Upper lobe of left lung (tissue), 4 donors: ENCODE measurements around the gene TUBB4B.

Source experiments
- POLR2A ChIP-seq, 4 donors: fragments of 450-650 bp; IDR thresholded peaks; one replicate each; pipeline ENCODE4 v1.5.1; 2016 to 2017; ENCODE audit warnings: antibody characterized with exemption in 4 of 4, mild to moderate bottlenecking in 2 of 4
- POLR2AphosphoS5 ChIP-seq, 2 donors: sonication (generic); formaldehyde crosslinking; IDR thresholded peaks; one replicate each; pipeline ENCODE4 v1.5.1; 2017; ENCODE audit warnings: antibody characterized with exemption in 2 of 2
- TF ChIP-seq, protein P1 (sequence below), 6 experiments: fragments of 450-650 bp in 4 of 6; fragments of 200-600 bp in 2 of 6; sonication (generic) in 2 of 6; IDR thresholded peaks; one replicate each; pipeline ENCODE4 v1.5.1; 2016 to 2019; ENCODE audit warnings: antibody characterized with exemption in 6 of 6

DNA sequence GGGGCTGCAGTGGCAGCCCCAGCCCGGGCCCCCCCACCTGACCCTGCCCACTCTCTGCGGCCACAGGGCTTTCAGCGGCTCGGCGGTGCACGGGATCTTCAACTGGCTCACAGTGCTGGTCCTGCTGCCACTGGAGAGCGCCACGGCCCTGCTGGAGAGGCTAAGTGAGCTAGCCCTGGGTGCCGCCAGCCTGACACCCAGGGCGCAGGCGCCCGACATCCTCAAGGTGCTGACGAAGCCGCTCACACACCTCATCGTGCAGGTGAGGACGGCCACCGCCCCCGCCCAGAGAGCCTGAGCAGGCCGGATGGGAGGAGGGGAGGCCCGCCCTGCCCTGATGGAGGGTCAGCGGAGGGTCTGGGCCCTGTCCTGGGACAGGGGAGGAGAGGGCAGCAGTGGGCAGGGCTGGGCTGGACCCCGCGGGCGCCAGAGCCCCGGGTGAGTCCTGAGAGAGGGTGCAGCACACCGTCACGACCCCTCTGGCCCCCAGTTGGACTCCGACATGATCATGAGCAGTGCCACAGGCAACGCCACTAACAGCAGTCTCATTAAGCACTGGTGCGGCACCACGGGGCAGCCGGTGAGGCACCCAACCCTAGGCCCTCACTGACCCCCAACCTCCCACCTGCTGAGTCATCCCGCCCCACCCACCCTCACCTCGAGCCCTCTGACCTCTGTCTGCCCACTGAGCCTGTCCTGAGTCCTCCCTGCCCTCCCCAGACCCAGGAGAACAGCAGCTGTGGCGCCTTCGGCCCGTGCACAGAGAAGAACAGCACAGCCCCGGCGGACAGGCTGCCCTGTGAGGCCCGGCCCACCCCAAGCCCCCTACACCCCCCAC, 7.7 kb upstream of the TUBB4B start:
- TF ChIP-seq, protein P1, sequence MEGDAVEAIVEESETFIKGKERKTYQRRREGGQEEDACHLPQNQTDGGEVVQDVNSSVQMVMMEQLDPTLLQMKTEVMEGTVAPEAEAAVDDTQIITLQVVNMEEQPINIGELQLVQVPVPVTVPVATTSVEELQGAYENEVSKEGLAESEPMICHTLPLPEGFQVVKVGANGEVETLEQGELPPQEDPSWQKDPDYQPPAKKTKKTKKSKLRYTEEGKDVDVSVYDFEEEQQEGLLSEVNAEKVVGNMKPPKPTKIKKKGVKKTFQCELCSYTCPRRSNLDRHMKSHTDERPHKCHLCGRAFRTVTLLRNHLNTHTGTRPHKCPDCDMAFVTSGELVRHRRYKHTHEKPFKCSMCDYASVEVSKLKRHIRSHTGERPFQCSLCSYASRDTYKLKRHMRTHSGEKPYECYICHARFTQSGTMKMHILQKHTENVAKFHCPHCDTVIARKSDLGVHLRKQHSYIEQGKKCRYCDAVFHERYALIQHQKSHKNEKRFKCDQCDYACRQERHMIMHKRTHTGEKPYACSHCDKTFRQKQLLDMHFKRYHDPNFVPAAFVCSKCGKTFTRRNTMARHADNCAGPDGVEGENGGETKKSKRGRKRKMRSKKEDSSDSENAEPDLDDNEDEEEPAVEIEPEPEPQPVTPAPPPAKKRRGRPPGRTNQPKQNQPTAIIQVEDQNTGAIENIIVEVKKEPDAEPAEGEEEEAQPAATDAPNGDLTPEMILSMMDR (IDR thresholded peaks at IDR 0.05) = no peak
- TF ChIP-seq POLR2A (IDR thresholded peaks at IDR 0.05) = no peak
- TF ChIP-seq POLR2AphosphoS5 (IDR thresholded peaks at IDR 0.05) = no peak
